Lower leg skin (tissue), 4 donors: Measurements from ENCODE around the gene FARS2. TPM values are rescaled to one million over a fixed set of nuclear protein-coding genes. Genes with fewer than 3 reads are reported as not detected.

ENCODE experiments used
- DNase-seq, 2 donors: peaks; one replicate each; pipeline ENCODE4 v3.0.0-alpha.2; 2019; ENCODE audit warnings: low spot score in 2 of 2
- H3K4me3 ChIP-seq: fragments of 200-600 bp; sonication (generic); 2 replicates; pipeline ENCODE4 v1.5.1; 2017; ENCODE audit warnings: mild to moderate bottlenecking, low read depth; ENCODE audit not compliant: poor library complexity, severe bottlenecking
- CTCF ChIP-seq, 3 donors: fragments of 450-650 bp; IDR thresholded peaks; one replicate each; pipeline ENCODE4 v1.5.1; 2016; ENCODE audit warnings: antibody characterized with exemption in 3 of 3, mild to moderate bottlenecking in 3 of 3, moderate library complexity in 2 of 3
- POLR2A ChIP-seq, 2 donors: fragments of 450-650 bp; IDR thresholded peaks; one replicate each; pipeline ENCODE4 v1.6.1; 2016 to 2017; ENCODE audit warnings: antibody characterized with exemption in 2 of 2, mild to moderate bottlenecking in 1 of 2, moderate library complexity in 1 of 2
- WGBS, 2 donors: methylation state at CpG; one replicate each; pipeline ENCODE4 v1.1.5; 2018; 5-methylcytosine and 5-hydroxymethylcytosine counted together
- intact Hi-C: fragments of 100-400 bp; cut with DNase I; formaldehyde crosslinking; loops from one replicate; pipeline ENCODE4 v1.15.0; 2023; ENCODE audit warnings: low total_unique reads
- total RNA-seq, 4 donors: library from RNA; depleted of rRNA; stranded (reverse); fragments of >200 nt; gene quantifications; one replicate each; pipeline ENCODE4 v1.1.0, GENCODE V29; 2016

FARS2 gene
- total RNA-seq, 4 donors from 2014 or later = 7.0 to 14.7 (median 11.1) TPM

GRCh38 chr6:5463690-5464089, 202.4 kb downstream of the FARS2 start:
- TF ChIP-seq POLR2A (IDR thresholded peaks at IDR 0.05) (no peak), CTCF (IDR thresholded peaks at IDR 0.05) (no peak)
- H3K4me3 ChIP-seq = no peak overlapping the region
- WGBS, 2 donors = 84 to 91% methylated on average over 3 of the region's 3 CpGs
- no peak for DNase-seq
- intact Hi-C loops = no loop called here

- 88 to 92% methylated on average over 6 of the region's 6 CpGs for WGBS, 2 donors
- DNase-seq = no peak
- TF ChIP-seq POLR2A (IDR thresholded peaks at IDR 0.05) (no peak), CTCF (IDR thresholded peaks at IDR 0.05) (no peak)
- intact Hi-C loops = no loop called here
- H3K4me3 ChIP-seq = no peak overlapping the region
Measured at GRCh38 chr6:5464099-5464885, 203.0 kb downstream of the FARS2 start.

GRCh38 chr6:5466281-5467136, 205.2 kb downstream of the FARS2 start:
- TF ChIP-seq CTCF (IDR thresholded peaks at IDR 0.05) (no peak), POLR2A (IDR thresholded peaks at IDR 0.05) (no peak)
- no peak overlapping the region for H3K4me3 ChIP-seq
- DNase-seq = no peak
- 88 to 94% methylated on average over 5 of the region's 5 CpGs for WGBS, 2 donors
- intact Hi-C loops = no loop called here

GRCh38 chr6:5468586-5468985, 207.3 kb downstream of the FARS2 start:
- H3K4me3 ChIP-seq = no peak overlapping the region
- intact Hi-C loops = no loop called here
- TF ChIP-seq POLR2A (IDR thresholded peaks at IDR 0.05) = no peak
- no peak for TF ChIP-seq CTCF (IDR thresholded peaks at IDR 0.05)

GRCh38 chr6:5469101-5469846, 208.0 kb downstream of the FARS2 start:
- 88 to 92% methylated on average over 14 of the region's 14 CpGs for WGBS, 2 donors
- no peak overlapping the region for H3K4me3 ChIP-seq
- no peak for DNase-seq
- TF ChIP-seq POLR2A (IDR thresholded peaks at IDR 0.05) (no peak), CTCF (IDR thresholded peaks at IDR 0.05) (no peak)
- intact Hi-C loops = no loop called here

More at GRCh38 chr6:5468586-5468985, 207.3 kb downstream of the FARS2 start:
- DNase-seq = no peak
- WGBS, 2 donors = 91 to 92% methylated on average over 4 of the region's 4 CpGs
